GM21367 (cell line): ENCODE measurements around the gene DNAJB6.
"Not testable (repeated sequence)": the region's sequence is repeated elsewhere in the genome, so short reads cannot be mapped to it uniquely, and the experiment has no call there.

Experiments used
- ATAC-seq: cut with Tn5 transposase; IDR thresholded peaks from one replicate; pipeline ENCODE4 v1.9.1; 2021; ENCODE audit not compliant: unreplicated experiment

Gene DNAJB6

GRCh38 chr7:157320608-157320980, 16.2 kb upstream of the DNAJB6 start:
- ATAC-seq: no peak

GRCh38 chr7:157323401-157323800, 13.4 kb upstream of the DNAJB6 start:
- no peak for ATAC-seq

GRCh38 chr7:157329447-157329846, 7.4 kb upstream of the DNAJB6 start:
- ATAC-seq: no peak

GRCh38 chr7:157330567-157330966, 6.2 kb upstream of the DNAJB6 start:
- not testable (repeated sequence) for ATAC-seq

GRCh38 chr7:157331049-157331448, 5.8 kb upstream of the DNAJB6 start:
- not testable (repeated sequence) for ATAC-seq

GRCh38 chr7:157335236-157335635, 1.6 kb upstream of the DNAJB6 start:
- no peak for ATAC-seq

- ATAC-seq: no peak
Measured at GRCh38 chr7:157335991-157336382, 817 bp upstream of the DNAJB6 start.

- ATAC-seq: peak; percentile 33
Measured at GRCh38 chr7:157337316-157338149, 729 bp downstream of the DNAJB6 start.

- ATAC-seq: no peak
Measured at GRCh38 chr7:157339777-157340677, 3.2 kb downstream of the DNAJB6 start.

- ATAC-seq: no peak
Measured at GRCh38 chr7:157347217-157347904, 10.6 kb downstream of the DNAJB6 start.

GRCh38 chr7:157348548-157348947, 11.7 kb downstream of the DNAJB6 start:
- no peak for ATAC-seq

- no peak for ATAC-seq
Measured at GRCh38 chr7:157352516-157352915, 15.7 kb downstream of the DNAJB6 start.

- no peak for ATAC-seq
Measured at GRCh38 chr7:157355784-157356511, 19.1 kb downstream of the DNAJB6 start.

GRCh38 chr7:157357129-157358040, 20.6 kb downstream of the DNAJB6 start:
- ATAC-seq: peak; percentile 91

GRCh38 chr7:157358041-157358752, 21.4 kb downstream of the DNAJB6 start:
- no peak for ATAC-seq

- no peak for ATAC-seq
Measured at GRCh38 chr7:157358753-157359096, 21.9 kb downstream of the DNAJB6 start.

- no peak for ATAC-seq
Measured at GRCh38 chr7:157359581-157359980, 22.8 kb downstream of the DNAJB6 start.

- ATAC-seq: no peak
Measured at GRCh38 chr7:157360483-157361025, 23.8 kb downstream of the DNAJB6 start.

- no peak for ATAC-seq
Measured at GRCh38 chr7:157361537-157361936, 24.7 kb downstream of the DNAJB6 start.
